ENCODE measurements around the gene KIF21A.
"Not testable (repeated sequence)": the region's sequence is repeated elsewhere in the genome, so short reads cannot be mapped to it uniquely, and the experiment has no call there.

Gene KIF21A

GRCh38 chr12:39343665-39344064 is 99.3 kb downstream of the KIF21A start:
- DNase-seq: no peak

GRCh38 chr12:39341761-39342160 is 101.2 kb downstream of the KIF21A start:
- DNase-seq: no peak

- DNase-seq: no peak
Measured at GRCh38 chr12:39341179-39341578, 101.7 kb downstream of the KIF21A start.

- no peak for DNase-seq
Measured at GRCh38 chr12:39332661-39333175, 110.2 kb downstream of the KIF21A start.

GRCh38 chr12:39331539-39332261 is 111.2 kb downstream of the KIF21A start:
- no peak for DNase-seq

GRCh38 chr12:39329876-39330275 is 113.0 kb downstream of the KIF21A start:
- no peak for DNase-seq

GRCh38 chr12:39329018-39329417 is 113.9 kb downstream of the KIF21A start:
- DNase-seq: no peak

GRCh38 chr12:39327965-39328364 is 115.0 kb downstream of the KIF21A start:
- DNase-seq: no peak

GRCh38 chr12:39327510-39327909 is 115.4 kb downstream of the KIF21A start:
- no peak for DNase-seq

GRCh38 chr12:39319180-39319579 is 123.7 kb downstream of the KIF21A start:
- DNase-seq: no peak

GRCh38 chr12:39314547-39314946 is 128.4 kb downstream of the KIF21A start:
- DNase-seq: no peak

- DNase-seq: no peak
Measured at GRCh38 chr12:39309516-39309915, 133.4 kb downstream of the KIF21A start.

- DNase-seq: no peak
Measured at GRCh38 chr12:39301422-39301821, 141.5 kb downstream of the KIF21A start.

- no peak for DNase-seq
Measured at GRCh38 chr12:39300799-39301198, 142.1 kb downstream of the KIF21A start.

GRCh38 chr12:39297891-39298290 is 145.0 kb downstream of the KIF21A start:
- no peak for DNase-seq

GRCh38 chr12:39296496-39296895 is 146.4 kb downstream of the KIF21A start:
- DNase-seq: no peak

GRCh38 chr12:39295593-39295992 is 147.3 kb downstream of the KIF21A start:
- not testable (repeated sequence) for DNase-seq

- DNase-seq: no peak
Measured at GRCh38 chr12:39294715-39295114, 148.2 kb downstream of the KIF21A start.

GRCh38 chr12:39292125-39292630 is 150.7 kb downstream of the KIF21A start:
- DNase-seq: no peak

GRCh38 chr12:39287817-39288216 is 155.1 kb downstream of the KIF21A start:
- no peak for DNase-seq

GRCh38 chr12:39287409-39287808 is 155.5 kb downstream of the KIF21A start:
- DNase-seq: no peak

GRCh38 chr12:39278426-39278825 is 164.5 kb downstream of the KIF21A start:
- DNase-seq: no peak

GRCh38 chr12:39277416-39277815 is 165.5 kb downstream of the KIF21A start:
- DNase-seq: no peak

- no peak for DNase-seq
Measured at GRCh38 chr12:39275846-39276245, 167.1 kb downstream of the KIF21A start.

Measured in activated effector memory CD4-positive, alpha-beta T cell treated with Interleukin-2 at 50 U/mL for 16 hours (primary cell).